GM03348 (cell line): ENCODE measurements around the gene UBE2O.

ENCODE experiments used
- DNase-seq: peaks from one replicate; pipeline ENCODE4 v3.0.0; 2012; ENCODE audit warnings: low spot score

The UBE2O gene

GRCh38 chr17:76467366-76467765 is 14.4 kb upstream of the UBE2O start, which contains the start of gene AANAT:
Gene AANAT (plus strand): TSS chr17:76467603. CDS start chr17:76468747, 1,144 bp downstream.
- DNase-seq = no peak

- no peak for DNase-seq
These were observed 13.8 kb upstream of the UBE2O start for GRCh38 chr17:76466775-76467130.

- DNase-seq = no peak
These were observed 9.8 kb upstream of the UBE2O start for GRCh38 chr17:76462556-76463290.

GRCh38 chr17:76461765-76462555 is 9.0 kb upstream of the UBE2O start:
- no peak for DNase-seq

- DNase-seq = no peak
These were observed 6.7 kb upstream of the UBE2O start for GRCh38 chr17:76459674-76460073.

GRCh38 chr17:76458580-76459490 is 5.9 kb upstream of the UBE2O start:
- peak; percentile 73 for DNase-seq

GRCh38 chr17:76453431-76453743 is 435 bp upstream of the UBE2O start:
- DNase-seq = no peak

- peak; percentile 56 for DNase-seq
These were observed 759 bp downstream of the UBE2O start for GRCh38 chr17:76452127-76452659.

GRCh38 chr17:76451506-76451905 is 1.4 kb downstream of the UBE2O start:
- DNase-seq = no peak

GRCh38 chr17:76449126-76449525 is 3.8 kb downstream of the UBE2O start:
- DNase-seq = no peak

- no peak for DNase-seq
These were observed 4.9 kb downstream of the UBE2O start for GRCh38 chr17:76447931-76448652.

GRCh38 chr17:76446449-76447231 is 6.3 kb downstream of the UBE2O start:
- peak; percentile 61 for DNase-seq

- no peak for DNase-seq
These were observed 7.1 kb downstream of the UBE2O start for GRCh38 chr17:76445697-76446448.

- DNase-seq = no peak
These were observed 8.2 kb downstream of the UBE2O start for GRCh38 chr17:76444518-76445311.

- no peak for DNase-seq
These were observed 10.3 kb downstream of the UBE2O start for GRCh38 chr17:76442341-76443338.

GRCh38 chr17:76441686-76442340 is 11.1 kb downstream of the UBE2O start:
- no peak for DNase-seq

- no peak for DNase-seq
These were observed 12.1 kb downstream of the UBE2O start for GRCh38 chr17:76440751-76441362.
